DMS153 (cell line): Measurements from ENCODE around the gene CCDC157.

Experiments used
- DNase-seq: peaks from one replicate; lab custom pipeline; 2025; lab: John Stamatoyannopoulos, UW

The CCDC157 gene

GRCh38 chr22:30413745-30414524, 57.1 kb downstream of the CCDC157 start:
- DNase-seq = no peak

GRCh38 chr22:30414525-30415047, 57.8 kb downstream of the CCDC157 start:
- DNase-seq = no peak

GRCh38 chr22:30416403-30416802, 59.6 kb downstream of the CCDC157 start:
- DNase-seq = no peak

DNA sequence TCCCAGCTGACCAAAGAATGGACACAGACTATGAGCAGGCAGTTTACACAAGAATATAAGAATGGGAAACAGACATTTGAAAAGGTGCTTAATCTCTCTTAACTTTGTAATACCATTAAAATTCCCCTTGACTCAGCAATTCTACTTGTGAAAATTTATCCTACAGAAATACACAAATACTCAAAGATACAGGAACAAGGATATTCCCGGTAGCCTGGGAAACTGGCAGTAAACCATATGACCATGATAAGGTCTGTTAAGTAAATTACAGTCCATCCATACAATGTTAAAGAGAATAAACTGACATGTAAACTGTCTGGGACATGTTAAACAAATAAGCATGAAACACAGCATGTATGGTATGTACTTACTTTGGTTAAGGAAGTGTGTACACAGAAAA, 60.0 kb downstream of the CCDC157 start:
- DNase-seq = no peak

DNA sequence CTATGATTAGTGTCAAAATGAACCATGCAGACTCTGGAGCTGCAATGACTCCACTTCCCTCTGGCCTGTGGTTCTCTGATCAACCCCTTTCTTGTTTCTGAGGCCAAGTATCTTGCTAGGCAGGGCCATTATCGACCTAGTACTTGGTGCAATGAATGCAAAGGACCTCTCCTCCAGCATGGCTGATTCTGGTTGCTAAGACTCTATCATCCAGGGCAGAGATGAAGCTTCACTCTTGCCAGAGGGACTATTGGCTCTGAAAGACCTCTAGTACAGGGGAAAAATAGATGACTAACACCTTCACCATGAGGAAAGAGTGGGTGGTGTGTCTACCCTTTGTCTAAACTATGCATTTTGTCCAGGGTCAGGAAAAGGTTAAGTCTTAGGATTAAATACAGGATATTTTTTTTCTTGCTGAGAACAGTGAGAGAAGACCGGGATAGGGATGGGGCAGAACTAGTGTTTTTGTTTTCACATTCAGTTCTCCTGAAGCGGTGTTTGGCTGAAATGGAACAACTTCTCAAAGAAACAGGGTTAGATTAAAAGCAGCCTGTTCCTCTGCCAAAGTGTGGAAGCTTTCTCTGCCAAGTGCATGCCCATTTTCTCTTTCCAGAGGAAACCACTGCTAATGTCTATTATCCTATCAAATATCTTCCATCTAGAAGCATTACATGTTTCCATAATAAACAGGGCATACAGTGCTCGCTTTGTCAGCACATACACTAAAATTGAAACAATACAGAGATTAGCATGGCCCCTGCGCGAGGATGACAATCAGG, 63.7 kb downstream of the CCDC157 start:
- no peak for DNase-seq

GRCh38 chr22:30421695-30422480, 65.1 kb downstream of the CCDC157 start:
- DNase-seq = no peak

GRCh38 chr22:30422481-30423300, 65.9 kb downstream of the CCDC157 start:
- peak; percentile 39 for DNase-seq

GRCh38 chr22:30423301-30423958, 66.6 kb downstream of the CCDC157 start:
- no peak for DNase-seq

- DNase-seq = peak; percentile 99
Observed at GRCh38 chr22:30423959-30424533, 67.2 kb downstream of the CCDC157 start.

DNA sequence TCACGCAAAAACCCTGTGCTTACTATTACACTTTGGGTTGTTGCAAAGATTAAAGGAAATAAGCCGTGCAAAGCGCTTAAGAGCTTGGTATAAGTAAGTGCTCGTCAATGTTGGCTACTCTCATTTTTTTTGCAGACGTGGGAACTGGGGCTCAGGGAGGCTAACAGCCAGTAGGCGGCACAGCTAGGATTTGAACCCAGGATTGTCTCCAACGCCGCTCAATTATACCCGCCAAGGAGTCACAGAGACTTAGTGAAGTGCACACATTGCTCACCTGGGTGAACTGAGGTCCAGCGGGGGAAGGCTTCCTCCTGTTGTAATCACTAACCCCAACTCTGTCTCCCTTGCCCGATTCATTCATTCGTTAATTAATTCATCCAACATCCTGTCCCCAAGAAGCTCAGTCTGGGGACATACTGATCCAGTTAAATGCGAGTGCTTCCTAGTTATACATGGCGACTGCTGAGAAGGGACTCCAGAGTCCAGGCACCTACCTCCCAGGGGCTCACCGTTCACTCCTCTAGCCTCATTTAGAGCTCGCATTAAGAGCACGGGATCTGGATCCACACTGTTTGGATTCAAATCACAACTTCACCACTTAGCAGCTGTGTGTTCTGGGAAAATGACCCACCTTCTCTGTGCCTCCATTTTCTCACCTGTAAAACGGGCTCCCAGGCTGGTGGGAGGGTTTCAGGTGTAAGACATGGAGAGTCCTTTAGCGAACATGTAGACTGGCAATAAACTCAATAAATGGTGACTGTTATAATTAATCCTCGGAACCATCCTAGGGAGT, 67.9 kb downstream of the CCDC157 start:
- DNase-seq = peak; percentile 36

DNA sequence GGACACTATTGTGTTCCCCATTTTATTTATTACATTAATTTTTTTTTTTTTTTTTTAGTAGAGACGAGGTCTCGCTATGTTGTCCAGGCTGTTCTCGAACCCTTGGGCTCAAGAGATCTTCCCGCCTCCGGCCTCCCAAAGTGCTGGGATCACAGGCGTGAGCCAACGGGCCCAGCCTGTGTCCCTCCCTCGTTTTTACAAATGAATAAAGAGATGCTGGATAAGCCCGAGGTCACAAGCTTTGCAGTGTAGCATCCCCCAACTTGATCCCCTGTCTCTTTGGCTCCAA, 68.5 kb downstream of the CCDC157 start:
- DNase-seq = no peak

GRCh38 chr22:30425616-30426387, 69.0 kb downstream of the CCDC157 start, which contains the start of gene MTFP1:
Gene MTFP1, plus strand, starts transcription at chr22:30425768. Its CDS starts 112 bp downstream, at chr22:30425880.
- peak; percentile 40 for DNase-seq
